ENCODE results near the gene PHKG1. TPM values are rescaled to one million over a fixed set of nuclear protein-coding genes. Genes with fewer than 3 reads are reported as not detected.

PHKG1 gene
- total and polyA plus RNA-seq, 2 of the 4 experiments (the other 2 are of a cell fraction), result 0.62 to 0.72 TPM

DNA sequence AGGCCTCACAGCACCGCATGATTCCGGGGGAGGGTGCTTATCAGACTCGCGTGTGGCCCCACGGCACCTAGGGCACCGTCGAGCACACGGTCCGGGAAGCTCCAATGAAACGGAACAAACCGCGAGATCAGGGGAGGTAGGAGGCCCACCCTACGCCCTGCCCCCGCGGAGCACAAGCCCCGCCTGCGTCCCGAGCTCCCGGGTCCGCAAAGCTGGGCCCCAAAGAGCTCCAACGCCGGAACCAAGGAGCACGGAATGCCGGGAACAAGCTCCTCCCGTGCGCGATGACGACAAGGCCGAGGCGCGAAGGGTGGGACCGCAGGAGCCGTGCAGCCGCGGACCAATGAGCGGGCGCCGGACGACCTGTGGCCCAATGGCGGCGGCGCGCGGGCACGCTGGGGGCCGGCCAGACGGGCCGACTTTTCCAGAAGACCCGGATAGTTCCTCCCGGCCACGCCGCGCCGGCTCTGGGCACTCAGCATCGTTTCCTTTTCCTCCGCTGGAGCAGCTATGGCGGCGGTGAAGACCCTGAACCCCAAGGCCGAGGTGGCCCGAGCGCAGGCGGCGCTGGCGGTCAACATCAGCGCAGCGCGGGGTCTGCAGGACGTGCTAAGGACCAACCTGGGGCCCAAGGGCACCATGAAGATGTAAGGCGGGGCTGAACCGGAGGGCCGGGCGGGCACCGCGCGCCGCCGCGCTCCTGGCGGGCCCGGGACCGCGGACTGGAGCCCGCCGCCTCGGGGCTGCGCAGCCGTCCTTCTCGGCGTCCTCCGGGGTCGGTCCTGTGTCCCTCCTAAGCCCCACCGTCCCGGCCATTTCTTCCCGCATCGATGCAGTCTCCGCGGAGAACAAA lies 41.2 kb downstream of the PHKG1 start, which contains the start of the genes CCT6A and PSPH:
TSS of gene CCT6A (plus strand) at position 427 of the 853 bp plus-strand sequence. CDS start at position 511, 84 bp downstream.
TSS of gene PSPH (minus strand) at position 106 of the 853 bp plus-strand sequence. CDS start 30,232 bp downstream, outside the sequence.
- Histone ChIP-seq H4K91ac (ENCODE audit: insufficient read depth, low read depth, low read length) (peak within 1 kb of the TSS; percentile 87), H4K20me1 (ENCODE audit: insufficient read depth, low read length) (no peaks in the 10 kb centered on the region), H3K9me3 (ENCODE audit: control insufficient read depth, insufficient read depth, low read length) (no peaks in the 10 kb centered on the region), H3K14ac (replicated peaks; ENCODE audit: low read depth, low read length) (peak within 1 kb of the TSS; percentile 95), H2AK5ac (ENCODE audit: low read depth, low read length) (peak within 1 kb of the TSS; percentile 97), H4K5ac (ENCODE audit: low read depth, low read length) (peak within 1 kb of the TSS; percentile 83), H2AK9ac (replicated peaks; ENCODE audit: low read depth, low read length, poor library complexity) (peak within 1 kb of the TSS; percentile 98), H3K4me2 (ENCODE audit: low read depth, low read length) (peak within 1 kb of the TSS; percentile 92), H3K79me1 (ENCODE audit: low read depth in 1 of 2, low read length in 2 of 2) (peaks cover 28 to 42% of the 10 kb centered on the region in 2 experiments), H2BK120ac (ENCODE audit: low read depth, low read length) (peak within 1 kb of the TSS; percentile 45; the same call in 1 of the 2 replicates), H3K36me3 (ENCODE audit: control insufficient read depth, insufficient read depth, low read length) (peaks cover 15% of the 10 kb centered on the region), H3K9me1 (ENCODE audit: insufficient read depth, low read length) (0 out of 2 replicates have a peak, but pooled peaks cover 2% of the 10 kb centered on the region), H2AFZ (replicated peaks; ENCODE audit: low read length, poor library complexity) (peak within 1 kb of the TSS; percentile 95), H2BK5ac (ENCODE audit: low read depth, low read length, poor library complexity, severe bottlenecking) (peak within 1 kb of the TSS; percentile 78), H3K9ac (ENCODE audit: low read depth, low read length) (peak within 1 kb of the TSS; percentile 94), H3K4me3 (ENCODE audit: insufficient read depth, low read depth, low read length) (peak within 1 kb of the TSS; percentile 81), H4K8ac (ENCODE audit: low read depth in 2 of 2, low read length in 2 of 2) (peak within 1 kb of the TSS; percentile 97 to 98), H3K4me1 (ENCODE audit: control insufficient read depth, insufficient read depth, low read length) (peaks cover 7% of the 10 kb centered on the region; the same call in 1 of the 2 replicates), H3K56ac (ENCODE audit: extremely low read depth, insufficient read depth, low read length) (peak within 1 kb of the TSS; percentile 86), H3K23ac (ENCODE audit: low read depth, low read length) (peak within 1 kb of the TSS; percentile 90), H2BK15ac (ENCODE audit: low read depth, low read length) (no peak within 1 kb of the TSS; the same call in 2 of the 3 replicates), H3K18ac (ENCODE audit: low read depth, low read length) (peak within 1 kb of the TSS; percentile 56), H3K27me3 (ENCODE audit: control insufficient read depth, insufficient read depth, low read length) (no peaks in the 10 kb centered on the region), H3K27ac (ENCODE audit: insufficient read depth, low read length) (peak within 1 kb of the TSS; percentile 92), H3K4ac (ENCODE audit: low read depth, low read length) (peak within 1 kb of the TSS; percentile 93), H2BK20ac (ENCODE audit: low read depth, low read length) (no peak within 1 kb of the TSS)
- ATAC-seq (ENCODE audit: low read depth) (peak; percentile 95), DNase-seq (peak; percentile 98)
- TF ChIP-seq CEBPB (IDR thresholded peaks at IDR 0.05; ENCODE audit: low read depth, low read length) (no peak), MXI1 (IDR thresholded peaks at IDR 0.05; ENCODE audit: borderline replicate concordance, low read depth, low read length) (peak; percentile 85; the same call in 1 of the 2 replicates), MAZ (IDR thresholded peaks at IDR 0.05; ENCODE audit: borderline replicate concordance, low read depth, low read length) (peak; percentile 71; the same call in 1 of the 2 replicates), RFX5 (IDR thresholded peaks at IDR 0.05; ENCODE audit: low read depth, low read length) (0 out of 2 replicates have a peak, but pooled peaks have one; percentile 10), FOS (IDR thresholded peaks at IDR 0.05; ENCODE audit: low read depth, low read length) (peak; percentile 17; the same call in 1 of the 2 replicates), POLR2A (IDR thresholded peaks at IDR 0.05; ENCODE audit: low read depth, low read length) (peak; percentile 88), BHLHE40 (IDR thresholded peaks at IDR 0.05; ENCODE audit: low read depth, low read length) (peak; percentile 88)
- TF ChIP-seq, protein P1, sequence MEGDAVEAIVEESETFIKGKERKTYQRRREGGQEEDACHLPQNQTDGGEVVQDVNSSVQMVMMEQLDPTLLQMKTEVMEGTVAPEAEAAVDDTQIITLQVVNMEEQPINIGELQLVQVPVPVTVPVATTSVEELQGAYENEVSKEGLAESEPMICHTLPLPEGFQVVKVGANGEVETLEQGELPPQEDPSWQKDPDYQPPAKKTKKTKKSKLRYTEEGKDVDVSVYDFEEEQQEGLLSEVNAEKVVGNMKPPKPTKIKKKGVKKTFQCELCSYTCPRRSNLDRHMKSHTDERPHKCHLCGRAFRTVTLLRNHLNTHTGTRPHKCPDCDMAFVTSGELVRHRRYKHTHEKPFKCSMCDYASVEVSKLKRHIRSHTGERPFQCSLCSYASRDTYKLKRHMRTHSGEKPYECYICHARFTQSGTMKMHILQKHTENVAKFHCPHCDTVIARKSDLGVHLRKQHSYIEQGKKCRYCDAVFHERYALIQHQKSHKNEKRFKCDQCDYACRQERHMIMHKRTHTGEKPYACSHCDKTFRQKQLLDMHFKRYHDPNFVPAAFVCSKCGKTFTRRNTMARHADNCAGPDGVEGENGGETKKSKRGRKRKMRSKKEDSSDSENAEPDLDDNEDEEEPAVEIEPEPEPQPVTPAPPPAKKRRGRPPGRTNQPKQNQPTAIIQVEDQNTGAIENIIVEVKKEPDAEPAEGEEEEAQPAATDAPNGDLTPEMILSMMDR (conservative IDR thresholded peaks at IDR 0.05; ENCODE audit: low read depth, low read length), result no peak
- TF ChIP-seq, protein P2, sequence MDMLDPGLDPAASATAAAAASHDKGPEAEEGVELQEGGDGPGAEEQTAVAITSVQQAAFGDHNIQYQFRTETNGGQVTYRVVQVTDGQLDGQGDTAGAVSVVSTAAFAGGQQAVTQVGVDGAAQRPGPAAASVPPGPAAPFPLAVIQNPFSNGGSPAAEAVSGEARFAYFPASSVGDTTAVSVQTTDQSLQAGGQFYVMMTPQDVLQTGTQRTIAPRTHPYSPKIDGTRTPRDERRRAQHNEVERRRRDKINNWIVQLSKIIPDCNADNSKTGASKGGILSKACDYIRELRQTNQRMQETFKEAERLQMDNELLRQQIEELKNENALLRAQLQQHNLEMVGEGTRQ (IDR thresholded peaks at IDR 0.05; ENCODE audit: low read depth, low read length), result no peak; the same call in 1 of the 2 replicates
- ChIA-PET CTCF (interaction anchor here (0.6 to 1.4 kb wide), 2 partner anchors 14 to 428 kb away, joined by 3 read pairs; no protein-coding TSS in a partner anchor), POLR2A (ENCODE audit: unreplicated experiment) (interaction anchor here (1.3 to 1.4 kb wide), 2 partner anchors 11 to 13 kb away, joined by 6 to 7 read pairs; partner anchors contain the start of gene SUMF2)
- intact Hi-C loops (cut with micrococcal nuclease) (loop anchor here (1.0 to 5.0 kb wide), 3 partner anchors 11 to 44 kb away; no protein-coding TSS in a partner anchor), in situ Hi-C loops (cut with MboI; ENCODE audit: low sequenced_read_pairs) (no loop called here), dilution Hi-C loops (cut with HindIII; ENCODE audit: low sequenced_read_pairs, unreplicated experiment) (no loop called here)
- 0% methylated on average over 55 of the region's 97 CpGs; no CpG with 5 or more reads in 1 of the 2 experiments for WGBS, 2 experiments (ENCODE audit: extremely low coverage in 2 of 2, insufficient read length in 1 of 2)
- BruUV-seq (replicated peaks), result TSS peak; percentile 69
